Ishikawa (cell line): Measurements from ENCODE around the gene DEFB119.

Source experiments
- CEBPB ChIP-seq: IDR thresholded peaks from 2 replicates; pipeline ENCODE4 v1.6.1; 2012
- CREB1 ChIP-seq: IDR thresholded peaks from 2 replicates; pipeline ENCODE4 v1.6.1; 2012; ENCODE audit warnings: low read depth
- EGR1 ChIP-seq: IDR thresholded peaks from 2 replicates; pipeline ENCODE4 v1.6.1; 2012
- EP300 ChIP-seq: IDR thresholded peaks from 2 replicates; pipeline ENCODE4 v1.6.1; 2012; ENCODE audit warnings: borderline replicate concordance
- FOXM1 ChIP-seq: IDR thresholded peaks from 2 replicates; pipeline ENCODE4 v1.6.1; 2012; ENCODE audit warnings: low read depth, borderline replicate concordance
- MAX ChIP-seq: IDR thresholded peaks from 2 replicates; pipeline ENCODE4 v1.6.1; 2012
- NFIC ChIP-seq: IDR thresholded peaks from 2 replicates; pipeline ENCODE4 v1.6.1; 2012
- RAD21 ChIP-seq: IDR thresholded peaks from 2 replicates; pipeline ENCODE4 v1.6.1; 2012; ENCODE audit warnings: low read depth
- TAF1 ChIP-seq: IDR thresholded peaks from 2 replicates; pipeline ENCODE4 v1.6.1; 2012; ENCODE audit warnings: low read depth, mild to moderate bottlenecking
- TCF12 ChIP-seq: IDR thresholded peaks from 2 replicates; pipeline ENCODE4 v1.6.1; 2012; ENCODE audit warnings: low read depth
- TEAD4 ChIP-seq: IDR thresholded peaks from 2 replicates; pipeline ENCODE4 v1.6.1; 2012
- YY1 ChIP-seq: IDR thresholded peaks from 2 replicates; pipeline ENCODE4 v1.6.1; 2012; ENCODE audit warnings: low read depth
- ZBTB7A ChIP-seq: IDR thresholded peaks from 2 replicates; pipeline ENCODE4 v1.6.1; 2012; ENCODE audit warnings: low read depth
- TF ChIP-seq, protein P1 (sequence below): IDR thresholded peaks from 2 replicates; pipeline ENCODE4 v1.6.1; 2012; ENCODE audit warnings: low read depth, mild to moderate bottlenecking
- TF ChIP-seq, protein P2 (sequence below): IDR thresholded peaks from 2 replicates; pipeline ENCODE4 v1.6.1; 2012

DEFB119 gene

GRCh38 chr20:31390490-31390889, at the start of gene DEFB119:
DEFB119 (minus strand) TSS chr20:31390590; CDS start chr20:31390483, 107 bp downstream.
- no peak for TF ChIP-seq TAF1
- TF ChIP-seq TEAD4 = no peak
- no peak for TF ChIP-seq EP300

- no peak for TF ChIP-seq MAX
- TF ChIP-seq TAF1 = no peak
- TF ChIP-seq CREB1 = no peak
- TF ChIP-seq, protein P1, sequence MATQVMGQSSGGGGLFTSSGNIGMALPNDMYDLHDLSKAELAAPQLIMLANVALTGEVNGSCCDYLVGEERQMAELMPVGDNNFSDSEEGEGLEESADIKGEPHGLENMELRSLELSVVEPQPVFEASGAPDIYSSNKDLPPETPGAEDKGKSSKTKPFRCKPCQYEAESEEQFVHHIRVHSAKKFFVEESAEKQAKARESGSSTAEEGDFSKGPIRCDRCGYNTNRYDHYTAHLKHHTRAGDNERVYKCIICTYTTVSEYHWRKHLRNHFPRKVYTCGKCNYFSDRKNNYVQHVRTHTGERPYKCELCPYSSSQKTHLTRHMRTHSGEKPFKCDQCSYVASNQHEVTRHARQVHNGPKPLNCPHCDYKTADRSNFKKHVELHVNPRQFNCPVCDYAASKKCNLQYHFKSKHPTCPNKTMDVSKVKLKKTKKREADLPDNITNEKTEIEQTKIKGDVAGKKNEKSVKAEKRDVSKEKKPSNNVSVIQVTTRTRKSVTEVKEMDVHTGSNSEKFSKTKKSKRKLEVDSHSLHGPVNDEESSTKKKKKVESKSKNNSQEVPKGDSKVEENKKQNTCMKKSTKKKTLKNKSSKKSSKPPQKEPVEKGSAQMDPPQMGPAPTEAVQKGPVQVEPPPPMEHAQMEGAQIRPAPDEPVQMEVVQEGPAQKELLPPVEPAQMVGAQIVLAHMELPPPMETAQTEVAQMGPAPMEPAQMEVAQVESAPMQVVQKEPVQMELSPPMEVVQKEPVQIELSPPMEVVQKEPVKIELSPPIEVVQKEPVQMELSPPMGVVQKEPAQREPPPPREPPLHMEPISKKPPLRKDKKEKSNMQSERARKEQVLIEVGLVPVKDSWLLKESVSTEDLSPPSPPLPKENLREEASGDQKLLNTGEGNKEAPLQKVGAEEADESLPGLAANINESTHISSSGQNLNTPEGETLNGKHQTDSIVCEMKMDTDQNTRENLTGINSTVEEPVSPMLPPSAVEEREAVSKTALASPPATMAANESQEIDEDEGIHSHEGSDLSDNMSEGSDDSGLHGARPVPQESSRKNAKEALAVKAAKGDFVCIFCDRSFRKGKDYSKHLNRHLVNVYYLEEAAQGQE = no peak
- no peak for TF ChIP-seq YY1
- no peak for TF ChIP-seq TEAD4
- TF ChIP-seq EGR1 = no peak
- no peak for TF ChIP-seq NFIC
- TF ChIP-seq TCF12 = no peak
These were observed 40.3 kb upstream of the DEFB119 start for GRCh38 chr20:31430568-31431115.

DNA sequence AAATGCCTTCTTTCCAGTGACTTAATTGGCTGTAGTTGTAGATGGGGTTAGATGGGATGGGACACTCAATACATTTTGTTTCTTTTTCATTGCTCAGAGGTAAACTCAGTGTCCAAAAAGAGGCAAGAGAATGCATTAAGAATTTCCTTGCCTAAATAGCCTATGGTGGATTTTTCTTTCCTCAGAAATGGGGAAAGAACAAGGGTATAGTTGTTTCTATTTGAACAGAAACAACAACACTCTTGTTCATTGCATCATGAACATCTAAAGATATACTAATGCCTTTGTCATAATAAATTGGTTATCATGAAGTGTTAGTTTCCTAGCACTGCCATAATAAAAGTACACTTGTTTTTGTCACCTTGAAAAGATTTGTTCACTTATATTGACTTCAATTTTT, 35.4 kb upstream of the DEFB119 start:
- no peak for TF ChIP-seq NFIC
- TF ChIP-seq CREB1 = no peak
- no peak for TF ChIP-seq MAX
- no peak for TF ChIP-seq EGR1
- TF ChIP-seq TEAD4 = no peak
- TF ChIP-seq FOXM1 = no peak
- TF ChIP-seq, protein P2, sequence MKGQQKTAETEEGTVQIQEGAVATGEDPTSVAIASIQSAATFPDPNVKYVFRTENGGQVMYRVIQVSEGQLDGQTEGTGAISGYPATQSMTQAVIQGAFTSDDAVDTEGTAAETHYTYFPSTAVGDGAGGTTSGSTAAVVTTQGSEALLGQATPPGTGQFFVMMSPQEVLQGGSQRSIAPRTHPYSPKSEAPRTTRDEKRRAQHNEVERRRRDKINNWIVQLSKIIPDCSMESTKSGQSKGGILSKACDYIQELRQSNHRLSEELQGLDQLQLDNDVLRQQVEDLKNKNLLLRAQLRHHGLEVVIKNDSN = no peak
- no peak for TF ChIP-seq EP300
- no peak for TF ChIP-seq RAD21
- no peak for TF ChIP-seq CEBPB
- TF ChIP-seq, protein P1 = no peak
- no peak for TF ChIP-seq TAF1

GRCh38 chr20:31418307-31418706, 27.9 kb upstream of the DEFB119 start:
- TF ChIP-seq CEBPB (no peak), NFIC (no peak), FOXM1 (no peak), EGR1 (no peak), RAD21 (no peak), MAX (no peak)
- TF ChIP-seq, protein P1 = no peak
- TF ChIP-seq, protein P2 = no peak

DNA sequence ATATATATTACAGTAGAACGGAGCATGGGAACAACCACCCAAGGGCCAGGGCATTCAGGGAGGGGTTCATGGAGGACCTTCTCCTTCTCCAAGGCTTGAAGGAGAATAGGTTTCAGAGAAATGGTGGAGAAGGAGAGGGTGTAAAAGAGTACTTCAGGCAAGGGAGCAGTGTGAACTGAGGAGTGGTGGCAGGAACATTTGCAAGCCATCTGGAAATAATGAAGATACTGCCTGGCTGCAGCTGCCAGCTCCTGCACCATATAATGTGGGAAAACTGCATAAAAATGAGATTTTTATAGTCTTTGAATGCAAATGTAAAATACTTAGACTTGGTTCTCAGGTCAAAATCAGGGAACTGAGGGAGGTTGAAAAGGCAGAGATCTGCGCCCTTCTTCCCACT, 25.3 kb upstream of the DEFB119 start:
- TF ChIP-seq, protein P1 = no peak
- no peak for TF ChIP-seq EP300
- TF ChIP-seq, protein P2 = no peak
- no peak for TF ChIP-seq TEAD4
- no peak for TF ChIP-seq MAX
- TF ChIP-seq TCF12 = no peak
- TF ChIP-seq YY1 = no peak
- no peak for TF ChIP-seq FOXM1
- TF ChIP-seq CEBPB = no peak
- TF ChIP-seq EGR1 = no peak
- TF ChIP-seq CREB1 = no peak
- TF ChIP-seq TAF1 = no peak
- TF ChIP-seq NFIC = no peak
- TF ChIP-seq RAD21 = no peak
- TF ChIP-seq ZBTB7A = no peak
